Fibroblast of lung (primary cell): ENCODE measurements around the gene RASGRF2.

ENCODE experiments used
- EZH2 ChIP-seq: IDR thresholded peaks from 2 replicates; pipeline ENCODE4 v1.5.1; 2012; ENCODE audit warnings: low read length, control low read depth, mild to moderate bottlenecking; ENCODE audit errors: missing control alignments
- TF ChIP-seq, protein P1 (sequence below), 2 donors: IDR thresholded peaks in 1 of 2; conservative IDR thresholded peaks in 1 of 2; 1 replicate in 1 of 2; 2 replicates in 1 of 2; pipeline ENCODE4 v1.5.1; 2011 to 2012; ENCODE audit warnings: low read length in 2 of 2, control low read depth in 1 of 2, inconsistent platforms in 1 of 2, low read depth in 1 of 2, mild to moderate bottlenecking in 1 of 2

DNA sequence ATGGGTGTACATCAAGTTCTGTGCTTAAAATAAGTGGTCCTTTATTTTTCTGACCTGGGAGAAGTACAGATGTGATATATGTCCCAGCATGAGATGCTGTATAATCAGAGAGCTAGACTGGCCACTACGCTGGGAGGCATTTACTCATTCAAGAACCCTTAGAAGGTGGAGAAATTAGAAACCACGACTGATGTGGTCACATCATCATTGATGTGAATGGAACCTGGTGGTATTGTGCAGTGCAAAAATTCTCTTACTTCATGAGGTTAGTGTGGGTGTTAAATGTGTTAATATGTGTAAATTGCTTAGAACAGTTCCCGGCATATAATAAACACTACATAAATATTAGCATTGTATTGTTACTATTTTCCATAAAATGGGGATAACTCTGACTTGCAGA is 203.5 kb downstream of the RASGRF2 start:
- TF ChIP-seq, protein P1, sequence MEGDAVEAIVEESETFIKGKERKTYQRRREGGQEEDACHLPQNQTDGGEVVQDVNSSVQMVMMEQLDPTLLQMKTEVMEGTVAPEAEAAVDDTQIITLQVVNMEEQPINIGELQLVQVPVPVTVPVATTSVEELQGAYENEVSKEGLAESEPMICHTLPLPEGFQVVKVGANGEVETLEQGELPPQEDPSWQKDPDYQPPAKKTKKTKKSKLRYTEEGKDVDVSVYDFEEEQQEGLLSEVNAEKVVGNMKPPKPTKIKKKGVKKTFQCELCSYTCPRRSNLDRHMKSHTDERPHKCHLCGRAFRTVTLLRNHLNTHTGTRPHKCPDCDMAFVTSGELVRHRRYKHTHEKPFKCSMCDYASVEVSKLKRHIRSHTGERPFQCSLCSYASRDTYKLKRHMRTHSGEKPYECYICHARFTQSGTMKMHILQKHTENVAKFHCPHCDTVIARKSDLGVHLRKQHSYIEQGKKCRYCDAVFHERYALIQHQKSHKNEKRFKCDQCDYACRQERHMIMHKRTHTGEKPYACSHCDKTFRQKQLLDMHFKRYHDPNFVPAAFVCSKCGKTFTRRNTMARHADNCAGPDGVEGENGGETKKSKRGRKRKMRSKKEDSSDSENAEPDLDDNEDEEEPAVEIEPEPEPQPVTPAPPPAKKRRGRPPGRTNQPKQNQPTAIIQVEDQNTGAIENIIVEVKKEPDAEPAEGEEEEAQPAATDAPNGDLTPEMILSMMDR (conservative IDR thresholded peaks at IDR 0.05 in 1 of 2, IDR thresholded peaks at IDR 0.05 in 1 of 2; ENCODE audit: low read depth in 1 of 2, low read length in 2 of 2), result no peak
- TF ChIP-seq EZH2, result no peak
